SK-N-SH (cell line): ENCODE results near the gene GRIK1. TPM values are rescaled to one million over a fixed set of nuclear protein-coding genes. Genes with fewer than 3 reads are reported as not detected.

ENCODE experiments used
- CTCF ChIA-PET: fragments of 300-600, 350-600 bp; formaldehyde crosslinking; extraction: SDS; loops from one replicate; lab custom pipeline; 2021; lab: Yijun Ruan, JAX
- POLR2A ChIA-PET: fragments of 350-600 bp; sonication (Branson Sonifier 250); formaldehyde crosslinking; extraction: SDS; loops from one replicate; lab custom pipeline; 2020; ENCODE audit warnings: antibody characterized with exemption, inconsistent platforms; lab: Yijun Ruan, JAX
- DNase-seq: peaks from one replicate; pipeline ENCODE4 v3.0.0; 2012
- H2AFZ ChIP-seq: fragments of 200-600 bp; sonication (generic); 2 replicates; pipeline ENCODE4 v1.8.1; 2016; ENCODE audit warnings: antibody characterized with exemption, mild to moderate bottlenecking, low read depth
- H3F3A ChIP-seq: fragments of 200-600 bp; sonication (generic); replicated peaks from 2 replicates; pipeline ENCODE3; 2016; ENCODE audit warnings: antibody characterized with exemption, mild to moderate bottlenecking; ENCODE audit not compliant: insufficient read depth
- H3K27ac ChIP-seq, 2 experiments: fragments of 200-500 bp in 1 of 2; fragments of 200-600 bp in 1 of 2; sonication (Bioruptor generic) in 1 of 2; sonication (generic), shearing (Covaris generic) in 1 of 2; 2 replicates each; pipeline versions ENCODE4 v1.5.1 to v1.6.1; 2014 to 2016; ENCODE audit warnings: low read depth in 2 of 2, inconsistent platforms in 1 of 2, low read length in 1 of 2, mild to moderate bottlenecking in 1 of 2, mixed read lengths in 1 of 2
- H3K27me3 ChIP-seq: fragments of 200-600 bp; sonication (generic), shearing (Covaris generic); 2 replicates; pipeline ENCODE4 v1.6.1; 2016; ENCODE audit warnings: mixed run types; ENCODE audit not compliant: insufficient read depth
- H3K36me3 ChIP-seq, 2 experiments: fragments of 200-500 bp in 1 of 2; fragments of 200-600 bp in 1 of 2; sonication (Bioruptor generic) in 1 of 2; sonication (generic) in 1 of 2; replicated peaks in 1 of 2; 2 replicates each; pipeline versions ENCODE3 to v1.5.1; 2014 to 2016; ENCODE audit warnings: low read length in 1 of 2, mild to moderate bottlenecking in 1 of 2; ENCODE audit not compliant: insufficient read depth in 2 of 2, control insufficient read depth in 1 of 2
- H3K4me1 ChIP-seq, 2 experiments: fragments of 200-500 bp in 1 of 2; fragments of 200-600 bp in 1 of 2; sonication (Bioruptor generic) in 1 of 2; sonication (generic), shearing (Covaris generic) in 1 of 2; 2 replicates each; pipeline versions ENCODE4 v1.5.1 to v1.6.1; 2014 to 2016; ENCODE audit warnings: low read depth in 1 of 2, low read length in 1 of 2, mixed run types in 1 of 2; ENCODE audit not compliant: insufficient read depth in 2 of 2, control insufficient read depth in 1 of 2
- H3K4me2 ChIP-seq: fragments of 200-600 bp; sonication (generic), shearing (Covaris generic); 2 replicates; pipeline ENCODE4 v1.6.1; 2017; ENCODE audit warnings: mixed run types
- H3K4me3 ChIP-seq, 2 experiments: fragments of 200-500 bp in 1 of 2; fragments of 200-600 bp in 1 of 2; sonication (Bioruptor generic) in 1 of 2; sonication (generic), shearing (Covaris generic) in 1 of 2; 2 replicates each; pipeline versions ENCODE4 v1.5.1 to v1.8.1; 2014 to 2016; ENCODE audit warnings: low read depth in 2 of 2, inconsistent platforms in 1 of 2, low read length in 1 of 2, mild to moderate bottlenecking in 1 of 2, mixed read lengths in 1 of 2, moderate library complexity in 1 of 2
- H3K79me2 ChIP-seq: fragments of 200-600 bp; sonication (generic); 2 replicates; pipeline ENCODE4 v1.8.1; 2017; ENCODE audit warnings: mild to moderate bottlenecking; ENCODE audit not compliant: insufficient read depth
- H3K9ac ChIP-seq: fragments of 200-600 bp; sonication (generic); 2 replicates; pipeline ENCODE4 v1.6.1; 2017; ENCODE audit warnings: mixed run types
- H3K9me2 ChIP-seq: fragments of 200-600 bp; sonication (generic); 2 replicates; pipeline ENCODE4 v1.6.1; 2017; ENCODE audit warnings: mixed run types
- H3K9me3 ChIP-seq: fragments of 200-600 bp; sonication (generic); 2 replicates; pipeline ENCODE4 v1.6.1; 2017; ENCODE audit warnings: mixed run types, mild to moderate bottlenecking, moderate library complexity
- H4K20me1 ChIP-seq: fragments of 200-600 bp; sonication (generic); 2 replicates; pipeline ENCODE4 v1.6.1; 2017; ENCODE audit warnings: mild to moderate bottlenecking, mixed run types; ENCODE audit not compliant: insufficient read depth
- CHD2 ChIP-seq: fragments of 150-350 bp; IDR thresholded peaks from 2 replicates; pipeline ENCODE4 v1.6.1; 2018; ENCODE audit warnings: low read length; ENCODE audit not compliant: partially characterized antibody
- EZH2phosphoT487 ChIP-seq: fragments of 200-600 bp; sonication (generic); IDR thresholded peaks from 2 replicates; pipeline ENCODE4 v1.6.1; 2017; ENCODE audit warnings: low read depth, mixed run types, mild to moderate bottlenecking, antibody characterized with exemption, moderate library complexity, borderline replicate concordance
- FOSL2 ChIP-seq: IDR thresholded peaks from 2 replicates; pipeline ENCODE4 v1.4.0; 2012; ENCODE audit warnings: low read depth, mild to moderate bottlenecking, moderate library complexity, borderline replicate concordance
- FOXJ3 ChIP-seq: sonication (generic); formaldehyde crosslinking; IDR thresholded peaks from 2 replicates; pipeline ENCODE4 v1.5.1; 2020; ENCODE audit warnings: mild to moderate bottlenecking, missing genetic modification reagents
- FOXM1 ChIP-seq: IDR thresholded peaks from 2 replicates; pipeline ENCODE4 v1.4.0; 2012; ENCODE audit warnings: low read depth, mild to moderate bottlenecking
- GATA2 ChIP-seq: sonication (generic); formaldehyde crosslinking; IDR thresholded peaks from 2 replicates; pipeline ENCODE4 v1.5.0; 2020; ENCODE audit warnings: mild to moderate bottlenecking, missing genetic modification reagents
- IRF3 ChIP-seq: fragments of 150-350 bp; IDR thresholded peaks from 2 replicates; pipeline ENCODE4 v1.6.1; 2016; ENCODE audit warnings: mild to moderate bottlenecking, low read depth, low read length
- JUND ChIP-seq: IDR thresholded peaks from 2 replicates; pipeline ENCODE4 v1.4.0; 2012
- MAX ChIP-seq: IDR thresholded peaks from 2 replicates; pipeline ENCODE4 v1.4.0; 2012; ENCODE audit warnings: low read depth
- MEF2A ChIP-seq: IDR thresholded peaks from 2 replicates; pipeline ENCODE4 v1.4.0; 2012; ENCODE audit warnings: low read depth, borderline replicate concordance
- NRF1 ChIP-seq: IDR thresholded peaks from 2 replicates; pipeline ENCODE4 v1.6.1; 2012; ENCODE audit warnings: low read depth, mild to moderate bottlenecking, low read length
- PBX3 ChIP-seq: IDR thresholded peaks from 2 replicates; pipeline ENCODE4; 2012
- POLR2AphosphoS5 ChIP-seq: IDR thresholded peaks from 2 replicates; pipeline ENCODE4 v1.6.1; 2012; ENCODE audit warnings: low read depth, low read length
- RCOR1 ChIP-seq: fragments of 150-350 bp; IDR thresholded peaks from 2 replicates; pipeline ENCODE4 v1.6.1; 2017; ENCODE audit warnings: antibody characterized with exemption, low read length
- RFX5 ChIP-seq: IDR thresholded peaks from 2 replicates; pipeline ENCODE4 v1.6.1; 2012; ENCODE audit warnings: mild to moderate bottlenecking, improper control_type of control experiment, low read length
- RXRA ChIP-seq: IDR thresholded peaks from 2 replicates; pipeline ENCODE4 v1.4.0; 2012; ENCODE audit warnings: low read depth, mild to moderate bottlenecking, borderline replicate concordance
- TCF12 ChIP-seq: IDR thresholded peaks from 2 replicates; pipeline ENCODE4 v1.4.0; 2012
- TEAD4 ChIP-seq: IDR thresholded peaks from 2 replicates; pipeline ENCODE4 v1.4.0; 2012; ENCODE audit warnings: mild to moderate bottlenecking, borderline replicate concordance; ENCODE audit not compliant: insufficient read depth
- USF2 ChIP-seq: fragments of 150-350 bp; IDR thresholded peaks from 2 replicates; pipeline ENCODE4 v1.6.1; 2017; ENCODE audit warnings: antibody characterized with exemption, low read length, low read depth, borderline replicate concordance
- YY1 ChIP-seq: IDR thresholded peaks from 2 replicates; pipeline ENCODE4 v1.4.0; 2012; ENCODE audit warnings: low read depth, mild to moderate bottlenecking
- ZBTB33 ChIP-seq: IDR thresholded peaks from 2 replicates; pipeline ENCODE4 v1.4.0; 2012; ENCODE audit warnings: low read depth, borderline replicate concordance
- WGBS: methylation state at CpG from one replicate; pipeline ENCODE4 v1.1.6; 2017; ENCODE audit warnings: low lambda C conversion rate; 5-methylcytosine and 5-hydroxymethylcytosine counted together
- polyA plus RNA-seq, 3 experiments: library from polyadenylated mRNA; depleted of rRNA; stranded (reverse); fragments of >200 nt; gene quantifications; 2 replicates each; pipeline ENCODE4 v1.2.3, GENCODE V29; 2012

Gene GRIK1
- polyA plus RNA-seq, 1 of the 3 experiments (the other 2 are of a cell fraction): not detected

GRCh38 chr21:29655577-29655976 lies 284.2 kb downstream of the GRIK1 start:
- H3K27me3 ChIP-seq: no peaks in the 10 kb centered on the region
- no peak overlapping the region for H3K4me2 ChIP-seq
- no peaks in the 10 kb centered on the region for H4K20me1 ChIP-seq
- CTCF ChIA-PET: no interaction called here
- H3K79me2 ChIP-seq: no peaks in the 10 kb centered on the region
- no peaks in the 10 kb centered on the region for H3K9me2 ChIP-seq
- no peak overlapping the region for H3K4me3 ChIP-seq
- WGBS: 89% methylated on average over 6 of the region's 6 CpGs
- DNase-seq: no peak
- no peak overlapping the region for H2AFZ ChIP-seq
- no peaks in the 10 kb centered on the region for H3K9me3 ChIP-seq
- H3F3A ChIP-seq: peaks cover 15% of the 10 kb centered on the region
- POLR2A ChIA-PET: no interaction called here
- peaks cover 0 to 10% of the 10 kb centered on the region in 2 experiments; a peak in 2 of 4 replicates for H3K4me1 ChIP-seq
- H3K36me3 ChIP-seq: no peaks in the 10 kb centered on the region
- TF ChIP-seq MAX: no peak
- no peak for TF ChIP-seq POLR2AphosphoS5
- no peak for TF ChIP-seq CHD2
- no peak for TF ChIP-seq FOSL2
- TF ChIP-seq RXRA: no peak
- no peak for TF ChIP-seq RCOR1
- no peak for TF ChIP-seq YY1
- no peak overlapping the region for H3K27ac ChIP-seq
- no peak overlapping the region for H3K9ac ChIP-seq

GRCh38 chr21:29654855-29655254 lies 284.9 kb downstream of the GRIK1 start:
- H2AFZ ChIP-seq: no peak overlapping the region
- H3K4me2 ChIP-seq: no peak overlapping the region
- POLR2A ChIA-PET: no interaction called here
- H4K20me1 ChIP-seq: no peaks in the 10 kb centered on the region
- no peaks in the 10 kb centered on the region for H3K9me2 ChIP-seq
- H3K9me3 ChIP-seq: no peaks in the 10 kb centered on the region
- CTCF ChIA-PET: no interaction called here
- H3K36me3 ChIP-seq: no peaks in the 10 kb centered on the region
- no peak for TF ChIP-seq FOXJ3 (CRISPR knock-in tag)
- TF ChIP-seq RFX5: no peak
- TF ChIP-seq USF2: no peak
- TF ChIP-seq TCF12: no peak
- TF ChIP-seq IRF3: no peak
- no peak for TF ChIP-seq MEF2A
- no peak for TF ChIP-seq CHD2
- TF ChIP-seq NRF1: no peak
- no peak for TF ChIP-seq EZH2phosphoT487
- no peak for TF ChIP-seq JUND
- TF ChIP-seq GATA2 (CRISPR knock-in tag): no peak
- no peak for TF ChIP-seq TEAD4
- TF ChIP-seq MAX: no peak
- TF ChIP-seq PBX3: no peak
- no peak for TF ChIP-seq FOXM1
- TF ChIP-seq ZBTB33: no peak
- no peak for TF ChIP-seq FOSL2
- TF ChIP-seq, all 33 proteins: peak for 0
- 71% methylated on average over 3 of the region's 3 CpGs for WGBS
- H3K79me2 ChIP-seq: no peaks in the 10 kb centered on the region
- no peak overlapping the region for H3K4me3 ChIP-seq
- peaks cover 15% of the 10 kb centered on the region for H3F3A ChIP-seq
- DNase-seq: no peak
- H3K27me3 ChIP-seq: no peaks in the 10 kb centered on the region
- H3K9ac ChIP-seq: no peak overlapping the region
- no peak overlapping the region for H3K27ac ChIP-seq
- H3K4me1 ChIP-seq: peaks cover 0 to 10% of the 10 kb centered on the region in 2 experiments; a peak in 2 of 4 replicates
